A549 treated with ZK216348 at 1 μM for 4 hours (cell line): ENCODE results near the gene GRIN1. TPM values are rescaled to one million over a fixed set of nuclear protein-coding genes. Genes with fewer than 3 reads are reported as not detected.

Experiments used
- total RNA-seq: library from RNA; stranded (reverse); fragments of 200-300 nt; extraction: Qiagen RNA extraction; gene quantifications from 5 replicates; pipeline ENCODE4 v1.2.3, GENCODE V29; 2022; ENCODE audit warnings: low read depth

Gene GRIN1
- 0.14 to 0.76 TPM (median 0.27 TPM) in 5 replicates for total RNA-seq

GRCh38 chr9:137138722-137139467, at the start of gene GRIN1:
Gene GRIN1 (plus strand): TSS chr9:137139154. CDS start chr9:137139487, 333 bp downstream.

GRCh38 chr9:137114613-137115393, 24.2 kb upstream of the GRIN1 start, which contains the start of gene DPP7:
Gene DPP7 (minus strand): TSS chr9:137114733. CDS start chr9:137114713, 20 bp downstream.

GRCh38 chr9:137169896-137170358, 31.0 kb downstream of the GRIN1 start, which contains the start of gene LRRC26:
Gene LRRC26 (minus strand): TSS chr9:137170051. CDS start chr9:137169943, 108 bp downstream.

GRCh38 chr9:137188490-137189296, 49.7 kb downstream of the GRIN1 start, which contains the start of the genes ANAPC2 and SSNA1:
Gene ANAPC2 (minus strand): TSS chr9:137188560. CDS start chr9:137188532, 28 bp downstream.
Gene SSNA1 (plus strand): TSS chr9:137188676. CDS start chr9:137188727, 51 bp downstream.

DNA sequence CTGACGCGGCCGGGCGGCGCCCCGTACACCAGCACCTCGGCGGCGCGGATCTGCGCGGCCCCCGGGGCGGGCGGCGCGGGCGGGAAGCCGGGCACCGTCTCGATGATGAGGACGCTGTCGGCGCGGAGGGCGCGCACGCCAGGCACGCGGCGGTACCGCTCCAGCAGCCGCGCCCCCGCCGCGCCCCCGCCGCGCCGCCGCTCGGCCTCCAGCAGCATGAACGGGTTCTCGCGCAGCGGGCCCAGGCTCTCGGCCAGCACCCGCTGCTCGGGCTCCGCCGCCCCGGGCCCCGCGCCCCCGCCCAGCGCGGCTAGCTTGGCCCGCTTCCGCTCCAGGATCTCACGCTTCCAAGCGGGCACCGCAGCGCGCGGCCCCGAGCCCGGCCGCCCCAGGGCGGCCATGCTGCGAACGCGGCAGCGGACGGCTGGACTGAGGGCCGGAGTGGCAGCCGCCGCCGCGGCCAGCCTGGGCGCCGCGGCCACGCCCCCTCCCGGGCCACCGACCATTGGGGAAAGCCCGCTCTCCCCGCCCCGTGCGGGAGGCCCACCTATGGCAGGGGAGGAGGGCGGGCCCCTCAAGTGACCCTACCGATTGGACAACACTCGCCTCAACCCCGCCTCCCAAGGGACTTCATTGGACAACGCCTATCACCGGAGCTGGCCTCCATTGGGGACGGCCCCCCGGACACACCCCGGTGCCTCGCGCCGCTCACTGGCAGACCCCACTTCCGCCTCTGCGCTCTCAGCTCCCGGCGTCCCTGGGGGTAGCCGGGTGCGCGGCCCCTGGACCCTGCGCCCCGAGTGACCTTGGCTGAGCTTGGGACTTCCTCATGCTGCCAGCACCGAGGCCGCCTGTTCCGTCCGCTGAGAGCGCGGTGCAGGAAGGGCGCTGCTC, 61.6 kb downstream of the GRIN1 start, which contains the start of gene TPRN:
TPRN (minus strand) TSS at position 431 of the 894 bp plus-strand sequence; CDS start at position 401, 30 bp downstream.

GRCh38 chr9:137205126-137206069, 66.4 kb downstream of the GRIN1 start, which contains the start of the genes NDOR1 and TMEM203:
Gene NDOR1 (plus strand): TSS chr9:137205700. CDS start chr9:137205778, 78 bp downstream.
Gene TMEM203 (minus strand): TSS chr9:137205648. CDS start chr9:137205414, 234 bp downstream.

Other genes starting within 250 kb of the GRIN1 start
- gene FBXW5, start 194.4 kb upstream of the GRIN1 start, total RNA-seq: 49.7 to 110 TPM (median 103 TPM) in 5 replicates
- gene C8G, start 193.9 kb upstream of the GRIN1 start, total RNA-seq: 0.56 to 2.0 TPM (median 1.1 TPM) in 4 of 5 replicates, not detected in the other
- gene LCN12, start 186.9 kb upstream of the GRIN1 start, total RNA-seq: 0.41 to 2.0 TPM (median 1.0 TPM) in 5 replicates
- 0.33 to 0.56 TPM (median 0.45 TPM) in 4 of 5 replicates, not detected in the other for gene PTGDS, start 161.7 kb upstream of the GRIN1 start, total RNA-seq
- 0.08 to 0.18 TPM (median 0.12 TPM) in 3 of 5 replicates, not detected in the others for gene LCNL1, start 156.2 kb upstream of the GRIN1 start, total RNA-seq
- 37.9 to 83.8 TPM (median 71.5 TPM) in 5 replicates for gene PAXX, start 146.7 kb upstream of the GRIN1 start, total RNA-seq
- gene CLIC3, start 142.6 kb upstream of the GRIN1 start, total RNA-seq: 2.2 to 4.2 TPM (median 3.7 TPM) in 5 replicates
- 12.6 to 32.5 TPM (median 25.5 TPM) in 5 replicates for gene ABCA2, start 110.9 kb upstream of the GRIN1 start, total RNA-seq
- 0.07 TPM in 1 of 5 replicates, not detected in the others for gene FUT7, start 107.1 kb upstream of the GRIN1 start, total RNA-seq
- 26.4 to 93.7 TPM (median 81.5 TPM) in 5 replicates for gene NPDC1, start 93.0 kb upstream of the GRIN1 start, total RNA-seq
- gene ENTPD2, start 85.1 kb upstream of the GRIN1 start, total RNA-seq: 1.0 to 2.3 TPM (median 1.5 TPM) in 5 replicates
- gene SAPCD2, start 68.6 kb upstream of the GRIN1 start, total RNA-seq: 12.1 to 27.8 TPM (median 24.6 TPM) in 5 replicates
- gene UAP1L1, start 61.6 kb upstream of the GRIN1 start, total RNA-seq: 9.0 to 14.6 TPM (median 11.9 TPM) in 5 replicates
- gene MAN1B1, start 52.2 kb upstream of the GRIN1 start, total RNA-seq: 33.8 to 56.7 TPM (median 50.2 TPM) in 5 replicates
- 52.8 to 134 TPM (median 106 TPM) in 5 replicates for gene DPP7, start 24.4 kb upstream of the GRIN1 start, total RNA-seq
- 0.39 to 2.0 TPM (median 1.6 TPM) in 5 replicates for gene LRRC26, start 30.9 kb downstream of the GRIN1 start, total RNA-seq
- gene TMEM210, start 32.9 kb downstream of the GRIN1 start, total RNA-seq: not detected in 5 replicates
- 19.0 to 41.0 TPM (median 34.9 TPM) in 5 replicates for gene ANAPC2, start 49.4 kb downstream of the GRIN1 start, total RNA-seq
- gene SSNA1, start 49.5 kb downstream of the GRIN1 start, total RNA-seq: 85.9 to 156 TPM (median 148 TPM) in 5 replicates
- gene TPRN, start 61.6 kb downstream of the GRIN1 start, total RNA-seq: 5.5 to 10.4 TPM (median 10.2 TPM) in 5 replicates
- 29.5 to 49.4 TPM (median 47.9 TPM) in 5 replicates for gene TMEM203, start 66.5 kb downstream of the GRIN1 start, total RNA-seq
- 7.4 to 20.8 TPM (median 16.2 TPM) in 5 replicates for gene NDOR1, start 66.5 kb downstream of the GRIN1 start, total RNA-seq
- gene RNF208, start 83.1 kb downstream of the GRIN1 start, total RNA-seq: 0.79 to 2.6 TPM (median 2.0 TPM) in 5 replicates
- 2.8 to 5.4 TPM (median 4.2 TPM) in 5 replicates for gene CYSRT1, start 86.0 kb downstream of the GRIN1 start, total RNA-seq
- 0.13 to 0.58 TPM (median 0.39 TPM) in 4 of 5 replicates, not detected in the other for gene RNF224, start 88.3 kb downstream of the GRIN1 start, total RNA-seq
- gene SLC34A3, start 91.7 kb downstream of the GRIN1 start, total RNA-seq: 0.13 to 0.19 TPM in 2 of 5 replicates, not detected in the others
- gene TUBB4B, start 102.1 kb downstream of the GRIN1 start, total RNA-seq: 522 to 871 TPM (median 814 TPM) in 5 replicates
- gene STPG3, start 112.1 kb downstream of the GRIN1 start, total RNA-seq: not detected in 5 replicates
- gene NELFB, start 116.2 kb downstream of the GRIN1 start, total RNA-seq: 36.5 to 63.8 TPM (median 58.5 TPM) in 5 replicates
- gene TOR4A, start 138.6 kb downstream of the GRIN1 start, total RNA-seq: 13.6 to 33.0 TPM (median 30.5 TPM) in 5 replicates
- 1.9 to 7.2 TPM (median 5.6 TPM) in 5 replicates for gene NRARP, start 163.1 kb downstream of the GRIN1 start, total RNA-seq